H9 (cell line): ENCODE results near the gene ATAT1. TPM values are rescaled to one million over a fixed set of nuclear protein-coding genes. Genes with fewer than 3 reads are reported as not detected.
"Not testable (repeated sequence)": the region's sequence is repeated elsewhere in the genome, so short reads cannot be mapped to it uniquely, and the experiment has no call there.

Experiments used
- DNase-seq: peaks from one replicate; pipeline ENCODE4 v3.0.0-alpha.2; 2017
- H2AFZ ChIP-seq: one replicate; pipeline ENCODE4 v1.6.1; 2013; ENCODE audit warnings: mild to moderate bottlenecking, low read length, control low read depth, moderate library complexity
- H2AK5ac ChIP-seq: 2 replicates; pipeline ENCODE4 v1.6.1; 2013; ENCODE audit warnings: low read length, control low read depth, mixed read lengths; ENCODE audit not compliant: insufficient read length
- H2BK120ac ChIP-seq: one replicate; pipeline ENCODE4 v1.6.1; 2013; ENCODE audit warnings: low read depth, mild to moderate bottlenecking, low read length, control low read depth, inconsistent platforms; ENCODE audit not compliant: poor library complexity, severe bottlenecking
- H2BK12ac ChIP-seq: 2 replicates; pipeline ENCODE4 v1.6.1; 2013; ENCODE audit warnings: low read length, control low read depth, mixed read lengths, low read depth; ENCODE audit not compliant: insufficient read length
- H2BK15ac ChIP-seq: 2 replicates; pipeline ENCODE4 v1.6.1; 2013; ENCODE audit warnings: low read depth, low read length, control low read depth
- H2BK20ac ChIP-seq: one replicate; pipeline ENCODE4 v1.6.1; 2013; ENCODE audit warnings: low read depth, mild to moderate bottlenecking, low read length, control low read depth, inconsistent platforms; ENCODE audit not compliant: poor library complexity, severe bottlenecking
- H2BK5ac ChIP-seq: 2 replicates; pipeline ENCODE4 v1.6.1; 2013; ENCODE audit warnings: low read length, control low read depth, mixed read lengths; ENCODE audit not compliant: insufficient read length
- H3K14ac ChIP-seq: 2 replicates; pipeline ENCODE4 v1.6.1; 2013; ENCODE audit warnings: low read length, control low read depth; ENCODE audit not compliant: insufficient read depth
- H3K18ac ChIP-seq: 2 replicates; pipeline ENCODE4 v1.6.1; 2013; ENCODE audit warnings: low read depth, mild to moderate bottlenecking, mixed read lengths, low read length, control low read depth; ENCODE audit not compliant: insufficient read length
- H3K23ac ChIP-seq: 2 replicates; pipeline ENCODE4 v1.6.1; 2013; ENCODE audit warnings: low read length, control low read depth, mixed read lengths, low read depth; ENCODE audit not compliant: insufficient read length
- H3K23me2 ChIP-seq: 2 replicates; pipeline ENCODE4 v1.6.1; 2013; ENCODE audit warnings: low read depth, mild to moderate bottlenecking, mixed read lengths, low read length, control low read depth; ENCODE audit not compliant: insufficient read length, poor library complexity, severe bottlenecking
- H3K27ac ChIP-seq: 2 replicates; pipeline ENCODE4 v1.5.1; 2013; ENCODE audit warnings: low read length, control low read depth, mixed read lengths, low read depth; ENCODE audit not compliant: insufficient read length
- H3K27me3 ChIP-seq: 2 replicates; pipeline ENCODE4 v1.6.1; 2013; ENCODE audit warnings: low read length, control low read depth, inconsistent platforms; ENCODE audit not compliant: insufficient read depth
- H3K4ac ChIP-seq: 2 replicates; pipeline ENCODE4 v1.6.1; 2013; ENCODE audit warnings: low read depth, mild to moderate bottlenecking, control low read depth, inconsistent platforms, low read length, moderate library complexity
- H3K4me1 ChIP-seq: 2 replicates; pipeline ENCODE4 v1.6.1; 2013; ENCODE audit warnings: low read length, control low read depth, inconsistent platforms; ENCODE audit not compliant: insufficient read depth
- H3K4me2 ChIP-seq: 2 replicates; pipeline ENCODE4 v1.6.1; 2013; ENCODE audit warnings: low read length, control low read depth, mixed read lengths; ENCODE audit not compliant: insufficient read length, insufficient read depth
- H3K56ac ChIP-seq: 2 replicates; pipeline ENCODE4 v1.6.1; 2013; ENCODE audit warnings: low read depth, mild to moderate bottlenecking, mixed read lengths, low read length, control low read depth; ENCODE audit not compliant: insufficient read length
- H3K79me1 ChIP-seq: 2 replicates; pipeline ENCODE4 v1.6.1; 2013; ENCODE audit warnings: low read depth, mild to moderate bottlenecking, moderate library complexity, low read length, control low read depth, inconsistent platforms; ENCODE audit not compliant: insufficient read depth, poor library complexity, severe bottlenecking
- H3K79me2 ChIP-seq: 2 replicates; pipeline ENCODE4 v1.6.1; 2013; ENCODE audit warnings: low read length, control low read depth, inconsistent platforms; ENCODE audit not compliant: insufficient read depth
- H3K9ac ChIP-seq: 2 replicates; pipeline ENCODE4 v1.6.1; 2013; ENCODE audit warnings: low read length, control low read depth, mixed read lengths; ENCODE audit not compliant: insufficient read length; ENCODE audit errors: extremely low read depth
- H3K9me3 ChIP-seq: one replicate; pipeline ENCODE4 v1.6.1; 2013; ENCODE audit warnings: low read depth, low read length, inconsistent platforms; ENCODE audit not compliant: control insufficient read depth
- H3T11ph ChIP-seq: one replicate; pipeline ENCODE4 v1.6.1; 2013; ENCODE audit warnings: mild to moderate bottlenecking, low read length, control low read depth, inconsistent platforms
- H4K20me1 ChIP-seq: one replicate; pipeline ENCODE4 v1.6.1; 2013; ENCODE audit not compliant: control insufficient read depth, insufficient read length, insufficient read depth
- H4K5ac ChIP-seq: 2 replicates; pipeline ENCODE4 v1.6.1; 2013; ENCODE audit warnings: low read depth, mild to moderate bottlenecking, mixed read lengths, low read length, control low read depth; ENCODE audit not compliant: insufficient read length
- H4K8ac ChIP-seq: replicated peaks from 2 replicates; pipeline ENCODE4 v1.6.1; 2013; ENCODE audit warnings: low read length, control low read depth, mixed read lengths, low read depth; ENCODE audit not compliant: insufficient read length
- H4K91ac ChIP-seq: 2 replicates; pipeline ENCODE4 v1.6.1; 2013; ENCODE audit warnings: low read depth, mild to moderate bottlenecking, moderate library complexity, mixed read lengths, low read length, control low read depth; ENCODE audit not compliant: insufficient read length
- H3K27ac Mint-ChIP-seq, 3 experiments: 2 replicates in 2 of 3; 3 replicates in 1 of 3; pipeline ENCODE4 v1.8.0; 2020 to 2021; ENCODE audit warnings: mixed read lengths in 3 of 3, mild to moderate bottlenecking in 1 of 3, moderate library complexity in 1 of 3
- H3K27me3 Mint-ChIP-seq: 2 replicates; pipeline ENCODE4 v1.8.0; 2021; ENCODE audit warnings: low read depth, mild to moderate bottlenecking, moderate library complexity, mixed read lengths
- H3K36me3 Mint-ChIP-seq, 3 experiments: 2 replicates in 2 of 3; 3 replicates in 1 of 3; pipeline ENCODE4 v1.8.0; 2020 to 2021; ENCODE audit warnings: low read depth in 3 of 3, mixed read lengths in 3 of 3; ENCODE audit not compliant: insufficient read depth in 1 of 3
- H3K4me1 Mint-ChIP-seq, 2 experiments: 2 replicates each; pipeline ENCODE4 v1.8.0; 2020; ENCODE audit warnings: mixed read lengths in 2 of 2
- H3K4me3 Mint-ChIP-seq, 2 experiments: 2 replicates in 1 of 2; 3 replicates in 1 of 2; pipeline ENCODE4 v1.8.0; 2020 to 2021; ENCODE audit warnings: mild to moderate bottlenecking in 2 of 2, mixed read lengths in 2 of 2, moderate library complexity in 1 of 2
- H3K9me3 Mint-ChIP-seq, 2 experiments: 2 replicates in 1 of 2; 3 replicates in 1 of 2; pipeline ENCODE4 v1.8.0; 2020; ENCODE audit warnings: mild to moderate bottlenecking in 2 of 2, mixed read lengths in 2 of 2, moderate library complexity in 1 of 2
- CTCF ChIP-seq: fragments of 200-600 bp; sonication (generic); conservative IDR thresholded peaks from 3 replicates; pipeline ENCODE4 v1.8.0; 2021; ENCODE audit warnings: antibody characterized with exemption, mild to moderate bottlenecking
- WGBS: extraction: QIAGEN DNeasy Blood & Tissue Kit; methylation state at CpG from one replicate; pipeline ENCODE4 v1.1.7; 2013; ENCODE audit warnings: missing lambda C conversion rate, low lambda C conversion rate, mixed read lengths; ENCODE audit not compliant: insufficient read length; ENCODE audit errors: extremely low coverage; 5-methylcytosine and 5-hydroxymethylcytosine counted together
- total RNA-seq: library from RNA; stranded (reverse); gene quantifications from 2 replicates; pipeline ENCODE4 v1.2.1, GENCODE V29; 2021

The ATAT1 gene
- total RNA-seq, 1 experiment from 2014 or later, result 20.1 TPM

- not testable (repeated sequence) for H3K4me3 Mint-ChIP-seq, H2AK5ac ChIP-seq, H3K27me3 Mint-ChIP-seq, H3K27me3 ChIP-seq, H3K4me1 ChIP-seq, H3K14ac ChIP-seq, H3K4me2 ChIP-seq, H3K23ac ChIP-seq, H3K27ac ChIP-seq, H3K9ac ChIP-seq, H3K9me3 Mint-ChIP-seq, H3K79me1 ChIP-seq, H2BK120ac ChIP-seq, H4K91ac ChIP-seq, H3T11ph ChIP-seq, H3K4ac ChIP-seq, H2BK12ac ChIP-seq, H3K56ac ChIP-seq, H4K20me1 ChIP-seq, H4K5ac ChIP-seq, H3K23me2 ChIP-seq, H2BK5ac ChIP-seq, H2BK15ac ChIP-seq, H2AFZ ChIP-seq, H3K79me2 ChIP-seq, H3K18ac ChIP-seq, H2BK20ac ChIP-seq, H3K9me3 ChIP-seq, H3K4me1 Mint-ChIP-seq, H4K8ac ChIP-seq
- Mint-ChIP-seq H3K27ac (peak overlapping the region; percentile 27 to 83 (median 67); a peak in 4 of 7 replicates), H3K36me3 (peaks cover 22 to 65% (median 46%) of the 10 kb centered on the region in 3 experiments)
- DNase-seq, result peak; percentile 87
- TF ChIP-seq CTCF, result peak; percentile 80
- no CpG with 5 or more reads among the region's 15 CpGs for WGBS
Observed at GRCh38 chr6:30597315-30598144, 29.1 kb upstream of the ATAT1 start.
